Common myeloid progenitor, CD34-positive (primary cell): Measurements from ENCODE around the gene LRRC3B.

Experiments used
- CTCF ChIA-PET: fragments of 350-600 bp; sonication (Branson Sonifier 250); formaldehyde crosslinking; loops from one replicate; lab custom pipeline; 2021; ENCODE audit warnings: antibody characterized with exemption; lab: Charles Lee
- POLR2A ChIA-PET: fragments of 350-600 bp; sonication (Branson Sonifier 250); formaldehyde crosslinking; loops from one replicate; lab custom pipeline; 2021; ENCODE audit warnings: antibody characterized with exemption; lab: Charles Lee
- DNase-seq, 3 donors: peaks; one replicate each; pipeline versions ENCODE4 v3.0.0 to v3.0.0-alpha.2; 2013
- H3K27ac ChIP-seq, 2 experiments: 1 replicate in 1 of 2; 2 replicates in 1 of 2; pipeline ENCODE4 v1.7.0; 2013; ENCODE audit warnings: inconsistent platforms in 2 of 2, low read length in 2 of 2, mild to moderate bottlenecking in 2 of 2, low read depth in 1 of 2, moderate library complexity in 1 of 2; ENCODE audit not compliant: severe bottlenecking in 2 of 2, insufficient read depth in 1 of 2, poor library complexity in 1 of 2
- H3K27me3 ChIP-seq, 5 experiments: replicated peaks in 2 of 5; 1 replicate in 3 of 5; 2 replicates in 2 of 5; pipeline versions ENCODE4 v1.6.1 to v1.7.0; 2013; ENCODE audit warnings: low read length in 4 of 5, mild to moderate bottlenecking in 2 of 5, moderate library complexity in 2 of 5, inconsistent platforms in 1 of 5; ENCODE audit not compliant: insufficient read depth in 5 of 5, control insufficient read depth in 4 of 5
- H3K36me3 ChIP-seq, 4 experiments: 1 replicate in 2 of 4; 2 replicates in 2 of 4; pipeline versions ENCODE4 v1.6.1 to v1.7.0; 2013; ENCODE audit warnings: low read length in 3 of 4, control low read depth in 1 of 4, mild to moderate bottlenecking in 1 of 4; ENCODE audit not compliant: control insufficient read depth in 4 of 4, insufficient read depth in 4 of 4
- H3K4me1 ChIP-seq, 4 experiments: 1 replicate in 3 of 4; 2 replicates in 1 of 4; pipeline versions ENCODE4 v1.6.1 to v1.7.1; 2013; ENCODE audit warnings: low read length in 3 of 4, mild to moderate bottlenecking in 3 of 4, control low read depth in 1 of 4, inconsistent platforms in 1 of 4, moderate library complexity in 1 of 4; ENCODE audit not compliant: control insufficient read depth in 4 of 4, insufficient read depth in 4 of 4; ENCODE audit errors: control extremely low read depth in 1 of 4
- H3K4me3 ChIP-seq, 7 experiments: 1 replicate in 4 of 7; 2 replicates in 3 of 7; pipeline versions ENCODE4 v1.5.1 to v1.7.0; 2013; ENCODE audit warnings: mild to moderate bottlenecking in 7 of 7, low read length in 6 of 7, moderate library complexity in 6 of 7, inconsistent platforms in 2 of 7, low read depth in 2 of 7, control low read depth in 1 of 7; ENCODE audit not compliant: insufficient read depth in 4 of 7, control insufficient read depth in 1 of 7; ENCODE audit errors: extremely low read depth in 1 of 7
- H3K9me3 ChIP-seq, 5 experiments: 1 replicate in 4 of 5; 2 replicates in 1 of 5; pipeline versions ENCODE4 v1.6.1 to v1.7.1; 2013; ENCODE audit warnings: low read length in 4 of 5, mild to moderate bottlenecking in 2 of 5, inconsistent platforms in 1 of 5, low read depth in 1 of 5, moderate library complexity in 1 of 5; ENCODE audit not compliant: control insufficient read depth in 4 of 5, insufficient read depth in 2 of 5; ENCODE audit errors: control extremely low read depth in 1 of 5
- WGBS: methylation state at CpG from one replicate; pipeline ENCODE4 v1.1.5; 2013; ENCODE audit not compliant: insufficient coverage; 5-methylcytosine and 5-hydroxymethylcytosine counted together

The LRRC3B gene

GRCh38 chr3:26621906-26622620, 509 bp upstream of the LRRC3B start:
- POLR2A ChIA-PET, result no interaction called here
- peak overlapping the region in 3 of 7 experiments; percentile 15 to 51 (median 37) for H3K4me3 ChIP-seq
- CTCF ChIA-PET, result no interaction called here
- no peak overlapping the region for H3K27ac ChIP-seq
- H3K9me3 ChIP-seq, result no peaks in the 10 kb centered on the region
- H3K27me3 ChIP-seq, result peaks cover 11 to 64% (median 35%) of the 10 kb centered on the region in 5 experiments
- no peaks in the 10 kb centered on the region for H3K36me3 ChIP-seq
- 4% methylated on average over 5 of the region's 25 CpGs for WGBS
- peaks cover 0 to 7% (median 6%) of the 10 kb centered on the region in 4 experiments for H3K4me1 ChIP-seq
- DNase-seq, result no peak

DNA sequence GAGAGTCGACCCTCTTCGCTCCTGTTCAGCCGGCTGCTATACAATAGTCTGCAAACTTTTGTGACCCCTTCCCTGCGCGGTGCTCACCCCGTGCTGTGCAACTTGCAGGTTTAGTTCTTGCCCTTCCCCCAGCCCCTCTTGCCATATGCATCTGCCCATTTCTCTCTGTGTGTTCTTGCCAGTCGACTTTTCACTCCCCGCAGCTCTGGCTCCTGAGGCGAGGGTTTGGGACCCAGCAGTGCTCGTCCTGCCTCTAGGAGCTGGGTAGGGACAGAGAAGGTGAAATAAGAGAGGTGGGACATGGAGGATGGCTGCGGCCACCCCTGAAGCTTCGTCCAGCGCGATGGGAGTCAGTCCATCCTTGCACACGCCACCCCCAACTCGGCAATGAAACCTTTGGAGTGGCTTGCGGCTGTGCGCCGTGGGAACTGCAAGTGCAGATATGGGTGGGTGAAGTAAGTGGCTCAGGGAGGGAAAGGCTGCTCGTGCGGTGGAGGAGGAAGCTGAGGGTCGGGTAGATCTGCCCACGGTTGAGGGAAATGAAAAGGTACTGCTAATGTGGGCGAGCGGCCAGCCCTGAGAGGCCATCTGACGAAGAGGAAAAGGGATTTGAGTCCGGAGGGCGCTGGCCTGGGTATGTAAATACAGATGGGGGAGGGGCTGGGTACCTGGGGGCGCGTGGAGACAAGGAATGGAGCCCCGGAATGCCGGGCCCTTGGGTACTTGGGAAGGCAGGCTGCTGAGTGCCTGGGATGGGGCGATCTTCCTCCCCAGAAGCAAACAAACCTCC, 1.0 kb downstream of the LRRC3B start:
- H3K4me3 ChIP-seq, result peak overlapping the region in 1 of 7 experiments; percentile 24
- no peaks in the 10 kb centered on the region for H3K9me3 ChIP-seq
- no peaks in the 10 kb centered on the region for H3K36me3 ChIP-seq
- ChIA-PET CTCF (no interaction called here), POLR2A (no interaction called here)
- no peak overlapping the region for H3K27ac ChIP-seq
- H3K27me3 ChIP-seq, result peaks cover 11 to 70% (median 35%) of the 10 kb centered on the region in 5 experiments
- WGBS, result under 1% methylated on average over 25 of the region's 33 CpGs
- no peak for DNase-seq
- H3K4me1 ChIP-seq, result peaks cover 0 to 7% (median 6%) of the 10 kb centered on the region in 4 experiments

DNA sequence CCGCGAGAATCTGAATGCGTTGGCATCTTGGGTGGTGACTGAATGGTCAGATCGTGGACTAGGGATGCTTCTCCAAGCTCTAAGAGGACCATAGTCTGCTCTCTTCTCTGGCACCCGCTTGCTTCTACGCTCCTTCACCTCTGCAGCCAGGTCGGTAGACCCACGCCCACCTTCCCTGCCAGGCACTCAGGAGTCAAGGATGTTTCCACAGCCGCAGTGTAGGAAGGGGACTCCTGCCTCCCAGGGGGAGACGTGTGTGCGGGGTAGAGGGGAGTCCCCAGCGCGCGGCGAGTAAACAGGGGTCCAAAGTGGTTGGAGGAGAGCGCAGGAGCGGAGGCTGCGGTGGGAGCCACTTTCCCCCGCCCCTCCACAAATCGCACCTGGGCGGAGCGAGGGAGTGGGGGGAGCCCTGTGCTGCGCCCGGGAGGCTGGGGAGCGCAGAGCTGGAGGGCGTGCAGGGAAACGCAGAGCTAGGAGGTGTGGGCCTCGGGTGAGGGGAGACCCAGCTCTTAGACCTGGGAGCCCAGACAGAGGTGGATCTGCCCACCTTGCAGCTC, 1.7 kb downstream of the LRRC3B start:
- peaks cover 0 to 7% (median 6%) of the 10 kb centered on the region in 4 experiments for H3K4me1 ChIP-seq
- DNase-seq, result no peak
- ChIA-PET CTCF (no interaction called here), POLR2A (no interaction called here)
- no peaks in the 10 kb centered on the region for H3K9me3 ChIP-seq
- H3K36me3 ChIP-seq, result no peaks in the 10 kb centered on the region
- H3K27ac ChIP-seq, result no peak overlapping the region
- H3K27me3 ChIP-seq, result peaks cover 11 to 70% (median 35%) of the 10 kb centered on the region in 5 experiments
- WGBS, result 4% methylated on average over 26 of the region's 28 CpGs
- H3K4me3 ChIP-seq, result peak overlapping the region in 1 of 7 experiments; percentile 24

GRCh38 chr3:26625187-26625586, 2.6 kb downstream of the LRRC3B start:
- H3K4me3 ChIP-seq, result no peak overlapping the region
- 45% methylated on average over 11 of the region's 13 CpGs for WGBS
- no peak overlapping the region for H3K27ac ChIP-seq
- peaks cover 11 to 65% (median 35%) of the 10 kb centered on the region in 5 experiments for H3K27me3 ChIP-seq
- no peaks in the 10 kb centered on the region for H3K9me3 ChIP-seq
- ChIA-PET CTCF (no interaction called here), POLR2A (no interaction called here)
- no peaks in the 10 kb centered on the region for H3K36me3 ChIP-seq
- H3K4me1 ChIP-seq, result peaks cover 0 to 7% (median 6%) of the 10 kb centered on the region in 4 experiments
- no peak for DNase-seq

DNA sequence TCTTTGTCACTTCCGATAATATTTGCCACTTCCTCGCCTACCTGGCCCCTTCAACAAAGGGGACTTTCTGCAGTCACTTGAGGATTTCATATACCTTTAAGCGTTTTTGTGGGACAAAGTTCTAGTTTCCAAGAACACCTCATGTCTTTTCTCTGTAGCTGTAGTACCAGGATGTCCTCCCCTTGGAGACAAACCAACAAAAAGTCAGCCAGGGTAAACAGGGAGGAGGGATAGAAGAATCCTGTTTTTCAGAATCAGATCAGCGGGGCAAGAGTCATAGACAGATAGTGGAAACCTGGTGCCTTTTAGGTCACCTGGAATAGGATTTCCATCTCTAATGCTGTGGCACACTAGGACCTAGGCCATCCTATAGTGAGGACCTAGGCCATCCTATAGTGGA, 4.5 kb downstream of the LRRC3B start:
- H3K4me1 ChIP-seq, result peaks cover 0 to 7% (median 6%) of the 10 kb centered on the region in 4 experiments
- POLR2A ChIA-PET, result no interaction called here
- 100% methylated on average over 3 of the region's 4 CpGs for WGBS
- no peak for DNase-seq
- CTCF ChIA-PET, result no interaction called here
- H3K27ac ChIP-seq, result no peak overlapping the region
- no peak overlapping the region for H3K4me3 ChIP-seq
- H3K27me3 ChIP-seq, result peaks cover 6 to 48% (median 26%) of the 10 kb centered on the region in 5 experiments
- no peaks in the 10 kb centered on the region for H3K36me3 ChIP-seq
- no peaks in the 10 kb centered on the region for H3K9me3 ChIP-seq

DNA sequence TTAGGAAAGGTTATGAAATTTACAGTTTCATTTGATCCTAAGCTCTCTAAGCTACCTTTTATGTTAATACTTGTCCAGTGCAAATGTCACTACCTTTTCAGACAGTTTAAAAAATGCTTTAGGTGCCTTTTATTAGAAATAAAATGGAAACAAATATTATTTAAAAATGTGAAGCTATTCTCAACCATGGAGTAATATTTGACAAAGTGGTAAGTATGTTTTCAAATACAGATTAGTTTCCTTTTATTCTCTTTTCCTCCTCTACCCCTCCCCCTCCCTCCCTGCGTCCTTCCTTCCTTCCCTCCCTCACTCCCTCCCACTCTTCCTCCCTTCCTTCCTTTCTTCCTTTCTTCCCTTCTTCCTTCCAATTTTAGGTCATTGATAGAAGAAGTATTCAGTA, 6.3 kb downstream of the LRRC3B start:
- DNase-seq, result no peak
- ChIA-PET POLR2A (interaction anchor here (0.6 kb wide), 1 partner anchor 15 kb away, joined by 3 read pairs; no protein-coding TSS in a partner anchor), CTCF (no interaction called here)

More for the DNA sequence above, 6.3 kb downstream of the LRRC3B start:
- no peak overlapping the region for H3K27ac ChIP-seq
- peaks cover 6 to 29% (median 20%) of the 10 kb centered on the region in 5 experiments for H3K27me3 ChIP-seq
- H3K4me3 ChIP-seq, result no peak overlapping the region
- 100% methylated on average over 1 of the region's 1 CpG for WGBS
- no peaks in the 10 kb centered on the region for H3K36me3 ChIP-seq
- no peaks in the 10 kb centered on the region for H3K4me1 ChIP-seq
- peaks cover 0 to 4% (median 0%) of the 10 kb centered on the region in 5 experiments for H3K9me3 ChIP-seq
